D721Med (cell line): ENCODE results near the gene FOXP2.
"Not testable (repeated sequence)": the region's sequence is repeated elsewhere in the genome, so short reads cannot be mapped to it uniquely, and the experiment has no call there.

Experiments
- DNase-seq: peaks from one replicate; pipeline ENCODE4 v3.0.0; 2011; ENCODE audit warnings: low spot score; ENCODE audit not compliant: insufficient read length
- FAIRE-seq: peaks from 2 replicates; lab custom pipeline; 2011; peaks lifted over from hg19 to GRCh38; lab: Jason Lieb, UNC
- CTCF ChIP-seq: IDR thresholded peaks from 2 replicates; pipeline ENCODE4 v1.5.1; 2012; ENCODE audit warnings: mild to moderate bottlenecking, control low read depth; ENCODE audit not compliant: insufficient read depth; ENCODE audit errors: missing control alignments

The FOXP2 gene

GRCh38 chr7:114478384-114478783 is 63.8 kb downstream of the FOXP2 start:
- no peak for TF ChIP-seq CTCF
- DNase-seq, result no peak
- no peak for FAIRE-seq

- no peak for TF ChIP-seq CTCF
- DNase-seq (no peak), FAIRE-seq (no peak)
Observed at GRCh38 chr7:114481999-114482398, 67.4 kb downstream of the FOXP2 start.

DNA sequence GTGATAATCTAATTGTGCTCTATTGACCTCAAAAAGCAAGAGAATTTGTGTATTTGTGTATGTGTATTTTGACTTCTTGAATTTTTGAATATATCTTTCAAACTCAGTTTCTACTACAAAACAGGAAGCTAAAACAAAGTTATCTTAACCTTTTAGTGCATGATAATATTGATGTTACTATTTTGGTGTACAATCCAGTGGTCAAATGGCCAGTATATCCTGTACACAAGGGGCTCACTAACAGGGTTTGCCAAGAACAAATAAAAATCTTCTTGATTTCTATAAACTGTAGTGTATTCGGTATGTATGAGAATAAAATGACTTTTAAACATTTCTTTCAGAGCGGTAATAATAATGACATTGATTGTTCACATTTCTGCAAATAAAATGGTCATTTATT is 69.6 kb downstream of the FOXP2 start:
- no peak for TF ChIP-seq CTCF
- FAIRE-seq, result no peak
- DNase-seq, result no peak

DNA sequence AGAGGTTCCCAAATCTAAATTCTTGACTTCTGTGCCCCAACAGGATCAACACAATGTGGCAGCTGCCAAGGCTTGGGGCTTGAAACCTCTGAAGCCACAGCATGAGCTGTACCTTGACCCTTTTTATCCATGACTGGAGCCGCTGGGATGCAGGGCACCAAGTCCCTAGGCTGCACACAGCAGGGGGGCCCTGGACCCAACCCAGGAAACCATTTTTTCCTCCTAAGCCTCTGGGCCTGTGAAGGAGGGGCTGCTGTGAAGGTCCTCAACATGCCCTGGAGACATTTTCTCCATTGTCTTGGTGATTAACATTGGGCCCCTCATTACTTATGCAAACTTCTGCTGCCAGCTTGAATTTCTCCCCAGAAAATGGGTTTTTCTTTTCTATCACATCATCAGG is 72.6 kb downstream of the FOXP2 start:
- no peak for TF ChIP-seq CTCF
- DNase-seq (no peak), FAIRE-seq (no peak)

DNA sequence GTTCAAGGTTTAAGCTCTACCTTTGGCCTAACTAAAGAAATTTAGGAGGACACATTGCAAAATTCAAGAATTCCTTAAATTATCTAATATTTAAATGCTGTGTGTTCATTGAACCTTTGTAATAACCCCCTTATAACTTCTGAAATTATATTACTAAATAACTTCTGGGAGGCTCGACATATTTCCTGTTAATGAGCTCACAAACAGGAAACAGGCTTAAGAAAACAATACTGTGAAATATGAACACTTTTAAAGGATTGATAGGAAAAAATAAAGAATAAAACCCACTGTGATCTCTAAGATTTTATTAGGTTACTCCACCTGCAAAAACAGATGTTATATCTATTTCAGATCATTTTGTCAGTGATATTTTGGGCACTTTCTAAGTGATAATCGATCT is 74.1 kb downstream of the FOXP2 start:
- TF ChIP-seq CTCF, result no peak
- FAIRE-seq (no peak), DNase-seq (no peak)

DNA sequence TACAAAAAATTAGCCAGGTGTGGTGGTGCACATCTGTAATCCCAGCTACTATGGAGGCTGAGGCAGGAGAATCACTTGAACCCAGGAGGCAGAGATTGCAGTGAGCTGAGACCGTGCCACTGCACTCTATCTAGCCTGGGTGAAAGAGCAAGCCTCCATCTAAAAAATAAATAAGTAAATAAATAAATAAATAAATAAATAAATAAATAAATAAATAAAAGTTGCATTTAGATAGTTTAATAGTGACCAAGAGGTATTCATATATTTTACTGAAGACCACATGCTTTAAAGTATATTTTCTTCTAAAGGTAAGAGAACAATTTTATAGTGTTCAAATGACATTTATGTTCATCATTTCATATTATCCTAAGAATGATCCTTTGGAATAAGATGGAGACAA is 82.9 kb downstream of the FOXP2 start:
- not testable (repeated sequence) for DNase-seq, FAIRE-seq

DNA sequence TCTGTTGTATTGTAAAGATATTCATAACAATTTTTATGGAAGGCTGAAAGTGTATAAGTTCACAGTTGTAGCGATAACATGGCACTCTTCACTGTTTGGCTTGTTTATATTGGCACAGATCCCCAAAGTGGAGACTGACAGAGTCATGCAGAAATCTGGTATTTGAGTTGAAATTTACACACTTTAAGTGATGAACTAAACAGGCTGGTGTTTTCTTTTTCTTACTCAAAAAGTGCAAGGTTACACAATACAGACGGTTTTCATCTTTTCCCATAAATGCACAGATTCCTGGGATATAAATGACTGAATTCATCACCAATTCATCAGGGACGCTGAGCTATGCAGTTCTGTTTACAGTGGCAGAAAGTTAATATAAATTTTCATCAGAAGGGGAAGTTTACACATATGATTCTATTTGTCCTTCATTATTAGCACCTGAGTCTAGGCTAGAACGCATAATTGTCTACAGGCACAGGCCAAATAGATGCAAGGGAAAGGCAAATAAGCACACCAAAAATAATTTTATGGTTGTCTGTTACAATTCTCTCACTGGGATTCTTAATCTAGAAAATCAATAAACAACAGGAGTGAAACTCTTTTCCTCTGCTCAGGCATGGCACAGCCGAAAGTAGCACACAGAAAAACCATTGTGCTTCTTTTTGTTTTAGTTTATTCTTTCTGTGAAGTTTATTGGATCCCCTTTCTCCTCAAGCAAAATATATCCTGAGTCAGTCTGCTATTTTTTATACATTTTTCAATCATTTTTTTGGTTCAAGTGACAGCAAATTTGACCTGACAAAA is 88.0 kb downstream of the FOXP2 start:
- no peak for TF ChIP-seq CTCF
- FAIRE-seq (no peak), DNase-seq (no peak)

- no peak for TF ChIP-seq CTCF
- FAIRE-seq (no peak), DNase-seq (no peak)
Observed at GRCh38 chr7:114504586-114504985, 90.0 kb downstream of the FOXP2 start.
